IMR-90 (cell line): ENCODE measurements around the gene TMEM144. TPM values are rescaled to one million over a fixed set of nuclear protein-coding genes. Genes with fewer than 3 reads are reported as not detected.

ENCODE experiments used
- ATAC-seq: fragments of 200-7000 bp; cut with Tn5 transposase; 2 replicates; pipeline ENCODE4 v1.9.1; 2020; ENCODE audit warnings: low read depth, mild to moderate bottlenecking, moderate library complexity
- BruUV-seq: library from RNA; stranded (reverse); fragments of 400-500 nt; replicated peaks from 2 replicates; lab custom pipeline; 2021; lab: Mats Ljungman, UMichigan
- CTCF ChIA-PET: fragments of 300-600 bp; formaldehyde crosslinking; extraction: SDS; loops from one replicate; lab custom pipeline; 2021; ENCODE audit warnings: antibody characterized with exemption; lab: Yijun Ruan, JAX
- POLR2A ChIA-PET: fragments of 300-600 bp; sonication (Branson Sonifier 250); formaldehyde crosslinking; loops from one replicate; lab custom pipeline; 2022; ENCODE audit warnings: antibody characterized with exemption; ENCODE audit not compliant: unreplicated experiment; lab: Charles Lee
- DNase-seq: peaks from one replicate; pipeline ENCODE4 v3.0.0; 2013
- H2AFZ ChIP-seq: replicated peaks from 2 replicates; pipeline ENCODE3; 2013; ENCODE audit warnings: low read length, mild to moderate bottlenecking; ENCODE audit not compliant: poor library complexity
- H2AK5ac ChIP-seq: 2 replicates; pipeline ENCODE4 v1.6.1; 2013; ENCODE audit warnings: low read depth, low read length, inconsistent platforms
- H2AK9ac ChIP-seq: replicated peaks from 2 replicates; pipeline ENCODE3; 2013; ENCODE audit warnings: mild to moderate bottlenecking, low read depth, low read length, moderate library complexity; ENCODE audit not compliant: poor library complexity
- H2BK120ac ChIP-seq: 2 replicates; pipeline ENCODE4 v1.6.1; 2013; ENCODE audit warnings: low read depth, low read length, inconsistent platforms
- H2BK15ac ChIP-seq: 3 replicates; pipeline ENCODE4 v1.6.1; 2013; ENCODE audit warnings: low read depth, low read length, inconsistent platforms
- H2BK20ac ChIP-seq: 2 replicates; pipeline ENCODE4 v1.6.1; 2013; ENCODE audit warnings: low read depth, mild to moderate bottlenecking, inconsistent platforms, low read length, moderate library complexity
- H2BK5ac ChIP-seq: 2 replicates; pipeline ENCODE4 v1.6.1; 2013; ENCODE audit warnings: mild to moderate bottlenecking, low read depth, low read length, inconsistent platforms; ENCODE audit not compliant: poor library complexity, severe bottlenecking
- H3K14ac ChIP-seq: replicated peaks from 2 replicates; pipeline ENCODE4 v1.6.1; 2013; ENCODE audit warnings: low read depth, low read length, inconsistent platforms
- H3K18ac ChIP-seq: 2 replicates; pipeline ENCODE4 v1.6.1; 2013; ENCODE audit warnings: low read depth, low read length, control low read depth
- H3K23ac ChIP-seq: 2 replicates; pipeline ENCODE4 v1.6.1; 2013; ENCODE audit warnings: low read depth, low read length, inconsistent platforms
- H3K27ac ChIP-seq: 2 replicates; pipeline ENCODE4 v1.5.1; 2013; ENCODE audit warnings: mild to moderate bottlenecking, control low read depth, low read length; ENCODE audit not compliant: insufficient read depth
- H3K27me3 ChIP-seq: 2 replicates; pipeline ENCODE4 v1.6.1; 2013; ENCODE audit warnings: low read length; ENCODE audit not compliant: control insufficient read depth, insufficient read depth
- H3K36me3 ChIP-seq: 2 replicates; pipeline ENCODE4 v1.6.1; 2013; ENCODE audit warnings: low read length, mixed read lengths; ENCODE audit not compliant: control insufficient read depth, insufficient read depth
- H3K4ac ChIP-seq: 2 replicates; pipeline ENCODE4 v1.6.1; 2013; ENCODE audit warnings: low read depth, low read length, inconsistent platforms
- H3K4me1 ChIP-seq: 2 replicates; pipeline ENCODE4 v1.6.1; 2013; ENCODE audit warnings: low read length, mixed read lengths; ENCODE audit not compliant: control insufficient read depth, insufficient read depth
- H3K4me2 ChIP-seq: 2 replicates; pipeline ENCODE4 v1.6.1; 2013; ENCODE audit warnings: low read depth, mild to moderate bottlenecking, control low read depth, low read length, moderate library complexity
- H3K4me3 ChIP-seq: 2 replicates; pipeline ENCODE4 v1.5.1; 2013; ENCODE audit warnings: low read depth, mild to moderate bottlenecking, control low read depth, low read length, moderate library complexity; ENCODE audit not compliant: insufficient read depth
- H3K56ac ChIP-seq: 2 replicates; pipeline ENCODE4 v1.6.1; 2013; ENCODE audit warnings: low read length, inconsistent platforms; ENCODE audit not compliant: insufficient read depth; ENCODE audit errors: extremely low read depth
- H3K79me1 ChIP-seq, 2 experiments: 2 replicates each; pipeline ENCODE4 v1.6.1; 2013; ENCODE audit warnings: low read length in 2 of 2, inconsistent platforms in 1 of 2, low read depth in 1 of 2
- H3K9ac ChIP-seq: 2 replicates; pipeline ENCODE4 v1.6.1; 2013; ENCODE audit warnings: low read depth, low read length, control low read depth
- H3K9me1 ChIP-seq: 2 replicates; pipeline ENCODE4 v1.6.1; 2013; ENCODE audit warnings: low read length, inconsistent platforms; ENCODE audit not compliant: insufficient read depth
- H3K9me3 ChIP-seq: 2 replicates; pipeline ENCODE4 v1.6.1; 2013; ENCODE audit warnings: low read length; ENCODE audit not compliant: control insufficient read depth, insufficient read depth
- H4K20me1 ChIP-seq: 2 replicates; pipeline ENCODE4 v1.6.1; 2013; ENCODE audit warnings: low read length, inconsistent platforms; ENCODE audit not compliant: insufficient read depth
- H4K5ac ChIP-seq: 2 replicates; pipeline ENCODE4 v1.6.1; 2013; ENCODE audit warnings: mild to moderate bottlenecking, low read depth, low read length, control low read depth
- H4K8ac ChIP-seq, 2 experiments: 2 replicates each; pipeline ENCODE4 v1.6.1; 2013; ENCODE audit warnings: low read depth in 2 of 2, low read length in 2 of 2, control low read depth in 1 of 2, inconsistent platforms in 1 of 2
- H4K91ac ChIP-seq: 2 replicates; pipeline ENCODE4 v1.6.1; 2013; ENCODE audit warnings: low read depth, low read length, inconsistent platforms; ENCODE audit not compliant: insufficient read depth
- CEBPB ChIP-seq: IDR thresholded peaks from 2 replicates; pipeline ENCODE4 v1.6.1; 2012; ENCODE audit warnings: low read depth, low read length, improper control_type of control experiment
- MAFK ChIP-seq: IDR thresholded peaks from 2 replicates; pipeline ENCODE4 v1.6.1; 2012; ENCODE audit warnings: low read depth, low read length, improper control_type of control experiment
- RAD21 ChIP-seq: IDR thresholded peaks from 2 replicates; pipeline ENCODE4 v1.6.1; 2012; ENCODE audit warnings: low read length, improper control_type of control experiment
- RCOR1 ChIP-seq: IDR thresholded peaks from 2 replicates; pipeline ENCODE4 v1.6.1; 2012; ENCODE audit warnings: mild to moderate bottlenecking, low read length, improper control_type of control experiment; ENCODE audit not compliant: insufficient replicate concordance
- SMC3 ChIP-seq: fragments of 150-350 bp; IDR thresholded peaks from 2 replicates; pipeline ENCODE4 v1.6.1; 2016; ENCODE audit warnings: low read depth, mild to moderate bottlenecking, antibody characterized with exemption, low read length, moderate library complexity
- dilution Hi-C: fragments of 300-500 bp; cut with HindIII; formaldehyde crosslinking; loops from one replicate; pipeline ENCODE4 v1.14.3; 2018; ENCODE audit warnings: low sequenced_read_pairs; ENCODE audit not compliant: unreplicated experiment
- in situ Hi-C: fragments of 300-500 bp; cut with MboI; formaldehyde crosslinking; loops from 3 replicates; pipeline ENCODE4 v1.14.3; 2019; ENCODE audit warnings: low sequenced_read_pairs, inconsistent platforms, mixed read lengths
- intact Hi-C: fragments of 100-400 bp; cut with micrococcal nuclease; formaldehyde crosslinking; loops from 2 replicates; pipeline ENCODE4 v1.10.0; 2022
- polyA plus RNA-seq, 3 experiments: library from polyadenylated mRNA; depleted of rRNA; stranded (reverse); fragments of >200 nt; gene quantifications; 2 replicates each; pipeline ENCODE4 v1.2.3, GENCODE V29; 2012; ENCODE audit warnings: low replicate concordance in 1 of 3
- total RNA-seq: library from RNA; depleted of rRNA; stranded (reverse); fragments of >200 nt; gene quantifications from 2 replicates; pipeline ENCODE4 v1.2.3, GENCODE V29; 2012

TMEM144 gene
- total and polyA plus RNA-seq, 2 of the 4 experiments (the other 2 are of a cell fraction): 0.58 to 2.2 TPM

DNA sequence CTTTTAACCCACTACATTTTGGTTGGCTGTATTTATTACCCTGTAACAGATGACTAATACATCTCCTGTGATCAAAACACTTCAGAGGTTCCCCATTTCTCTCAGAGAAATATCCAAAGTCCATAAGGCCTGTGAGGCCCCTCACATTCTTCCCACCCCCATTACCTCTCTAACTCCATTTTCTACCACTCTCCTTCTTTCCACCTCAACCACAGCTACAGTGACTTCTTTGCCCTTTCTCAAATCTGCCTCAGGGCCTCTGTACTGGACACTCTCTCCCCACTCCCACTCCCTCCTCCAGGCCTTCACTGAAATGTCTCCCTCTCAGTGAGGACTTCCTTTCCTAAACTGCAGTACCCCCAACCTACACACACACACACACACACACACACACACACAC, 8.4 kb upstream of the TMEM144 start:
- DNase-seq: no peak
- H2BK15ac ChIP-seq: no peak overlapping the region
- no TSS peak for BruUV-seq
- no peaks in the 10 kb centered on the region for H4K20me1 ChIP-seq
- ATAC-seq: no peak
- no peak overlapping the region for H3K4ac ChIP-seq
- no peaks in the 10 kb centered on the region for H3K4me1 ChIP-seq
- H2BK120ac ChIP-seq: no peak overlapping the region
- H3K9me1 ChIP-seq: no peaks in the 10 kb centered on the region
- no peak overlapping the region for H3K9ac ChIP-seq
- CTCF ChIA-PET: interaction anchor here (1.4 kb wide), 1 partner anchor 9 kb away, joined by 5 read pairs; no protein-coding TSS in a partner anchor
- H4K5ac ChIP-seq: no peak overlapping the region
- H4K91ac ChIP-seq: no peak overlapping the region
- dilution Hi-C loops: no loop called here
- intact Hi-C loops: no loop called here
- H3K36me3 ChIP-seq: no peaks in the 10 kb centered on the region
- no peak overlapping the region for H3K23ac ChIP-seq
- no peak overlapping the region for H3K14ac ChIP-seq
- in situ Hi-C loops: no loop called here
- H3K56ac ChIP-seq: no peak overlapping the region
- H3K18ac ChIP-seq: no peak overlapping the region
- no peak for TF ChIP-seq CEBPB
- TF ChIP-seq SMC3: no peak
- no peak for TF ChIP-seq RCOR1
- TF ChIP-seq RAD21: no peak
- TF ChIP-seq MAFK: no peak
- no peaks in the 10 kb centered on the region for H3K79me1 ChIP-seq
- H3K27me3 ChIP-seq: peaks cover 7% of the 10 kb centered on the region
- H2AK5ac ChIP-seq: no peak overlapping the region
- peak overlapping the region; percentile 50 for H2BK5ac ChIP-seq
- no peak overlapping the region for H3K4me3 ChIP-seq
- H4K8ac ChIP-seq: no peak overlapping the region
- H3K27ac ChIP-seq: no peak overlapping the region
- POLR2A ChIA-PET: no interaction called here
- no peak overlapping the region for H2AFZ ChIP-seq
- no peaks in the 10 kb centered on the region for H3K9me3 ChIP-seq
- H2AK9ac ChIP-seq: no peak overlapping the region
- H2BK20ac ChIP-seq: no peak overlapping the region
- H3K4me2 ChIP-seq: no peak overlapping the region
